Ovary (tissue), 9 donors: ENCODE measurements around the gene OGT. TPM values are rescaled to one million over a fixed set of nuclear protein-coding genes. Genes with fewer than 3 reads are reported as not detected.

Experiments
- DNase-seq, 5 donors: peaks; one replicate each; pipeline ENCODE4 v3.0.0-alpha.2; 2019 to 2020
- H3K27ac ChIP-seq, 2 donors: fragments of 200-600 bp; one replicate each; pipeline versions ENCODE4 v1.5.1 to v1.8.0; 2019 to 2022
- H3K27me3 ChIP-seq: fragments of 200-600 bp; one replicate; pipeline ENCODE4 v1.8.0; 2022
- H3K36me3 ChIP-seq: fragments of 200-600 bp; sonication (generic); one replicate; pipeline ENCODE4 v1.5.1; 2019
- H3K4me1 ChIP-seq: one replicate; pipeline ENCODE4 v1.8.1; 2013; ENCODE audit warnings: mild to moderate bottlenecking, moderate library complexity; ENCODE audit not compliant: insufficient read depth
- H3K4me3 ChIP-seq: fragments of 200-600 bp; sonication (generic); one replicate; pipeline ENCODE4 v1.5.1; 2017
- H3K9me3 ChIP-seq, 2 donors: fragments of 200-600 bp in 1 of 2; sonication (generic) in 1 of 2; one replicate each; pipeline versions ENCODE4 v1.5.1 to v1.8.1; 2013 to 2019; ENCODE audit warnings: mild to moderate bottlenecking in 1 of 2, moderate library complexity in 1 of 2
- CTCF ChIP-seq, 3 donors: fragments of 450-650 bp in 2 of 3; fragments of 200-600 bp in 1 of 3; IDR thresholded peaks; one replicate each; pipeline versions ENCODE4 v1.5.1 to v1.8.0; 2016 to 2022; ENCODE audit warnings: antibody characterized with exemption in 3 of 3, mild to moderate bottlenecking in 1 of 3
- EP300 ChIP-seq: sonication (generic); formaldehyde crosslinking; IDR thresholded peaks from one replicate; pipeline ENCODE4 v1.6.1; 2017; ENCODE audit warnings: antibody characterized with exemption
- POLR2A ChIP-seq: fragments of 450-650 bp; IDR thresholded peaks from one replicate; pipeline ENCODE4 v1.6.1; 2017; ENCODE audit warnings: antibody characterized with exemption, mild to moderate bottlenecking, moderate library complexity
- WGBS, 3 donors: extraction: QIAGEN DNeasy Blood & Tissue Kit in 1 of 3; methylation state at CpG; one replicate each; pipeline versions ENCODE4 v1.1.5 to v1.1.7; 2013 to 2017; 5-methylcytosine and 5-hydroxymethylcytosine counted together
- intact Hi-C, 4 donors: fragments of 100-400 bp; cut with DNase I; formaldehyde crosslinking; loops; one replicate each; pipeline versions ENCODE4 v1.11.0 to v1.15.1; 2022 to 2023
- polyA plus RNA-seq, 2 donors: library from polyadenylated mRNA; stranded (reverse); fragments of 200-250 nt in 1 of 2; fragments of 350-450 nt in 1 of 2; fragmentation: Illumina TruSeq in 1 of 2; extraction: RNeasy Lipid Tissue Mini Kit (QIAGEN cat#74804) in 1 of 2; gene quantifications; one replicate each; pipeline ENCODE4 v1.2.3, GENCODE V29; 2013 to 2014
- total RNA-seq, 7 donors: library from RNA; depleted of rRNA in 2 of 7; stranded (reverse); fragments of >200 nt in 2 of 7; fragmentation: NEBNext Ultra II Directional in 3 of 7; extraction: Animal tissue kit (Norgen Biotek cat#: 25700) in 3 of 7; gene quantifications; one replicate each; pipeline versions ENCODE4 v1.1.0 to v1.2.4, GENCODE V29; 2016 to 2023
- donor health status: DM: no; HTN: no; CAD: no; lungs with moderate emphysema.
- donor health status: DM: no; HTN: no; CAD: no.
- donor health status: Bipolar disorder and iron deficiency.
- donor health status: DM: yes; HTN: yes; CAD: no.
- donor health status: DM: no; HTN: no; CAD: no.
- donor health status: DM: yes; HTN: yes; CAD: no.

The OGT gene
- total and polyA plus RNA-seq, 9 donors, result 44.5 to 201 (median 109) TPM

GRCh38 chrX:71536285-71536684, 3.4 kb downstream of the OGT start:
- peaks cover 2% of the 10 kb centered on the region for H3K4me1 ChIP-seq
- TF ChIP-seq CTCF (IDR thresholded peaks at IDR 0.05), result no peak
- no peak for TF ChIP-seq EP300
- TF ChIP-seq POLR2A, result no peak
- intact Hi-C loops, result no loop called here
- H3K36me3 ChIP-seq, result no peaks in the 10 kb centered on the region
- no peak overlapping the region for H3K4me3 ChIP-seq
- no peak for DNase-seq
- H3K27ac ChIP-seq, result no peak overlapping the region
- H3K9me3 ChIP-seq, result peaks cover 0 to 4% of the 10 kb centered on the region in 2 donors
- WGBS, 3 donors, result 33 to 50% (median 45%) methylated on average over 5 of the region's 5 CpGs
- no peaks in the 10 kb centered on the region for H3K27me3 ChIP-seq

GRCh38 chrX:71537743-71538142, 4.8 kb downstream of the OGT start:
- intact Hi-C loops, result no loop called here
- Histone ChIP-seq H3K4me1 (peaks cover 2% of the 10 kb centered on the region), H3K27me3 (no peaks in the 10 kb centered on the region), H3K27ac (no peak overlapping the region), H3K36me3 (no peaks in the 10 kb centered on the region), H3K9me3 (peaks cover 0 to 4% of the 10 kb centered on the region in 2 donors), H3K4me3 (no peak overlapping the region)
- TF ChIP-seq EP300, result no peak
- no peak for TF ChIP-seq CTCF (IDR thresholded peaks at IDR 0.05)
- TF ChIP-seq POLR2A, result no peak
- WGBS, 3 donors, result 74 to 80% (median 79%) methylated on average over 9 of the region's 9 CpGs
- DNase-seq, result no peak

GRCh38 chrX:71540801-71541200, 7.9 kb downstream of the OGT start:
- intact Hi-C loops, result no loop called here

GRCh38 chrX:71541210-71542022, 8.5 kb downstream of the OGT start:
- H3K4me3 ChIP-seq, result no peak overlapping the region

More at GRCh38 chrX:71540801-71541200, 7.9 kb downstream of the OGT start:
- no peak for DNase-seq
- Histone ChIP-seq H3K27me3 (no peaks in the 10 kb centered on the region), H3K36me3 (no peaks in the 10 kb centered on the region), H3K27ac (no peak overlapping the region), H3K4me1 (peaks cover 2% of the 10 kb centered on the region), H3K4me3 (no peak overlapping the region), H3K9me3 (no peaks in the 10 kb centered on the region)
- WGBS, 3 donors, result 61 to 68% (median 65%) methylated on average over 3 of the region's 3 CpGs
- TF ChIP-seq POLR2A, result no peak
- no peak for TF ChIP-seq CTCF (IDR thresholded peaks at IDR 0.05)
- TF ChIP-seq EP300, result no peak

More at GRCh38 chrX:71541210-71542022, 8.5 kb downstream of the OGT start:
- 60 to 63% (median 63%) methylated on average over 8 of the region's 8 CpGs for WGBS, 3 donors
- intact Hi-C loops, result no loop called here
- DNase-seq, result no peak
- TF ChIP-seq POLR2A (no peak), CTCF (IDR thresholded peaks at IDR 0.05) (no peak), EP300 (no peak)
- Histone ChIP-seq H3K9me3 (no peaks in the 10 kb centered on the region), H3K36me3 (no peaks in the 10 kb centered on the region), H3K27ac (no peak overlapping the region), H3K4me1 (peaks cover 2% of the 10 kb centered on the region), H3K27me3 (no peaks in the 10 kb centered on the region)
